ENCODE results near the gene TRHDE.

Gene TRHDE

GRCh38 chr12:72330784-72331183, 58.6 kb downstream of the TRHDE start:
- no peak for DNase-seq

GRCh38 chr12:72337382-72337781, 65.2 kb downstream of the TRHDE start:
- DNase-seq, result no peak

DNA sequence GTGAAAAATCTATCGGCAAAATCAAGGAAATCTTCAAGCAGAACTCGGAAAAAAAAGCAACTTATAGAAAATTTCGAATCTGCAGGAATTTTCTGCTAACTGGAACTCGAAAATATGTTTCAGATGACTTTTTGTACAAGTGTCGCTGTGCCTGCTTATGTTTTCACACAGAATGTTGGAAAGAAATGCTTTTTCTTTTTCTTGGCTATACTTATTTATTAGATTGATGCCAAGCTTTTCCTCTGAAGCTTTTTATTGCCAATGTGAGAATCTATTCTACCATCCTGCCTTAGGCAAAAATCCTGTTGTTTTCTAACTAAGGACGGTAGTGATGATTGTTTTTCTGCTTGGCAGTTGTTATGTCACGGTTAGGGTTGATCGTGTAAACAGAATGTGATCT, 65.8 kb downstream of the TRHDE start:
- no peak for DNase-seq

DNA sequence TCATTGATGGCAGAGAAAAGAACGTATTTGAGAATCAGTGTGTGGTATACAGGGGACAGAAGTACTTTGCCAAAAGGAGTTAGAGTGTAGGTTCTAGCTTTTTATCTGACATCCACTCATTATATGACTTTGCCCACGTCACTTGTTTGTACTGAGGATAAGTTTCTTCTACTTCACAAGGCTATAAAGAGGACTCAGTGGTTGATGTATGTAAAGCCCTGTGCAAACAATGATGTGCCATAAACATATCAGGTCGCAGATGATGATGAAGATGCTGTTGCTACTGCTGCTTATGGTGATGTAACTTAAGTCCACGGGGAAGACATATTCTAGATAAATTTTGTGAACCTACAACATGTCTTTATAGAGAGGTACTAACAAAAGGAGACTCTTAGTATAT, 66.3 kb downstream of the TRHDE start:
- DNase-seq, result no peak

GRCh38 chr12:72346363-72346944, 74.3 kb downstream of the TRHDE start:
- no peak for DNase-seq

- DNase-seq, result no peak
Measured at GRCh38 chr12:72349491-72349890, 77.3 kb downstream of the TRHDE start.

DNA sequence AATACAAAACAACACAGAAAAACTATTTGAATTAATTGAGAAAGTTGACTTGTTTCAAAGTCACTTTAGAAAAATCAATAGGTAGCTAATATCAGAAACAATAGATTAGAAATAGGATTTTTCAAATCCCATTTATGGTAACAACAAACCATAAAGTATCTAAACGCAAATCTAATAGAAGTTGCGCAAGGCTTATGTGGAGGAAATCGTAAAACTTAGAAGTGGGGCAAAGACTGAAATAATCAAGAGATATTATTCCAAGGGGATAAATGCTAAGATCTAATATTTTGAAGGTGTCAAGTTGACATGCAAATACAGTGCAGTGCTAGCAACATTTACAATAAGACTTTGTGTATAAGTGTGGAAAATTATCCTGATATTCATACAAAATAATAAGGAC, 87.2 kb downstream of the TRHDE start:
- no peak for DNase-seq

- no peak for DNase-seq
Measured at GRCh38 chr12:72365151-72365550, 93.0 kb downstream of the TRHDE start.

DNA sequence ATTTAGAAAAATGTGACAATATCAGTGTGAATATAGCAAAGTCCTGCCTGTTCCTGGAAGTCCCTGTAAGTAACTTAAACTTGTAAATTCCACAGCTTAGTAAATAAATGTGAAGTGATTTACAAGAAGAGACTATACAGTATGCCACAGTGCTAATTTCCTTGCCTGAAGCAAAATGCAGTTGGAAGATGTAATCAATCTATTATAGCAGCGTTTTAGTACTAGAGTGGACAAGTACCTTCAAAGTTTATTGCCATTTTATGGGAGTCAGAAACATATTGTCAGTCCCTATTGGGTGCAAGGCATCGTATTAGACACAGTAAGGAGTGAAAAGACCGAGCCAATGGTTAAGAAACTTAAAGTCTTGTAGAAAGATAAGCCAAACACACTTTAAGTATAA, 94.1 kb downstream of the TRHDE start:
- DNase-seq, result no peak

DNA sequence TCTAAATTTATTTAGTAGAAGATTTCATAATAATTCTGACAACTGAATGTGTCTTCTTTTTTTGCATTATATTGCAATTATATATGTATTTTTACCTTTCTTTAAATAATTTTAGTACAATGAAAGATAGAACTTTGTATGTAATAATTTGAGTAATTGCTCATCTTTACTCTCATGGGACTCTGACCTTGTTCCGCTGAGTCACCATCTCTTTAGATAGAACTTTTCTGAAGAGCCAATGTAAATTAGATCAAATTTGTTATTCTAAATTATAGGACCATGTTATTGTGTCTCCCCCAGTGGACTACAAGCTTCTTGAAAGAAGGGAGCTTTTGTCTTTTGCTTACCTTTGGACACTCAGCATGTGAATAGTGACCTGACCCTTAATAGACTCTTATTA, 96.1 kb downstream of the TRHDE start:
- no peak for DNase-seq

GRCh38 chr12:72368719-72369422, 96.7 kb downstream of the TRHDE start:
- no peak for DNase-seq

DNA sequence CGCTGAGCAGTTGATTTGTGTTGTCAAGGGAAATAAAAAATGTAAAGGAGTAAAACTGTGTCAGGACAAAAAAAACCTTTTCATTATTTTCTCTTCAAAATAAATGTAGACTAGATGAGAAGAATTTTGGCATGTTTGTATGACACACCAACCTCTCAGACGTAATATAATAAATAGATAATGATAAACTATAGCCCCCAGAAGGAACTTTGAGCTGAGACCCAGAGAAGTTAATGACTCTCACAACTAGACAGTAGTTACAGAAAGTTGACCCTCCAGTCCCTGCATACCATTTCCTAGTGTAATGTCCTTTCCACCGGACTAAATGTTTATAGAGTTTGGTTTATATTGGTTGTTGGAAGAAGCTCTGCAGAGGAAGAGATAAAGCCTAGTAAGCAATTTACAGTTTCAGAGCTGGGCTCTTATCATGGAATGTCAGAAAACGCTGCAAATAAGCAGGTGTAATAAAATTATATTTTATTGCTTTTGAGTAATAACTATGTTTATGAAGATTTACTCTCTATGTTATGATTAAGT, 97.3 kb downstream of the TRHDE start:
- DNase-seq, result no peak

- no peak for DNase-seq
Measured at GRCh38 chr12:72380441-72380840, 108.3 kb downstream of the TRHDE start.

DNA sequence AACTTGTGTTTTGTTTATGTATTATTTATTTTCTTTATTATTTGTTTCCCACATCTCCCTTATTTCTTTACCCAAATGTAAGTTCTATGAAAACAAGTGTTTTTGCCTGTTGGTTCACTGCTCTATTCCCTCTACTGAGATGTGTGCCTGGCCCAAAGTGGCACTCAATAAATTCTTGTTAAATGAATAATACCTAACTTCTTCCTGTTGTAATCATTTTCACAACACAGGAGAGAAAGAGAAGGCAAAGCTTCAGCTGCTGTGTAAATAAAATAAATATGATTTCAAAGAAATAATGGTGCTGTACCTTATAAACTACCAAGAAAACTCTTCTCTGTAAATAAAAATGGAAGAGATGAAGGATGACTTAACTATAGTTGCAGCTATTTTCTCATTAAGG, 116.2 kb downstream of the TRHDE start:
- DNase-seq, result no peak

DNA sequence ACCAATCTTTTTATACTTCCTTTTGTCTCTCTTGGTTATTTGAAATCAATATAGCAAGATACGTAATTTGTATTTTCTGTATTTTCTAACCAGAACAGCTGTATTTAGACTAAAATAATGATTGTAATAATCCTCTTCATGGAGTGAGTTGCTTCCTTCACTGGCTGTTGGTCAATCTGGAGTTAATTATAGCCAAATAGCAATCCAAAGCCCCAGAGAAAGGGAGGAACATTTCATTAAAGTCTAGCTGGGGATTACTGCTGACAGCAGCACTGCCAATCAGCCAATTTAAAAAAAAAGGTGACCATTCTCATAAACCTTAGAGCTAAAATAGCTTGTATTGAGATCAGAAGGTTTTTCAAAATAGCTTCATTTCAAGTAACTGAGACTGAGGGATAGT, 118.0 kb downstream of the TRHDE start:
- no peak for DNase-seq

- DNase-seq, result no peak
Measured at GRCh38 chr12:72406111-72406510, 133.9 kb downstream of the TRHDE start.

DNA sequence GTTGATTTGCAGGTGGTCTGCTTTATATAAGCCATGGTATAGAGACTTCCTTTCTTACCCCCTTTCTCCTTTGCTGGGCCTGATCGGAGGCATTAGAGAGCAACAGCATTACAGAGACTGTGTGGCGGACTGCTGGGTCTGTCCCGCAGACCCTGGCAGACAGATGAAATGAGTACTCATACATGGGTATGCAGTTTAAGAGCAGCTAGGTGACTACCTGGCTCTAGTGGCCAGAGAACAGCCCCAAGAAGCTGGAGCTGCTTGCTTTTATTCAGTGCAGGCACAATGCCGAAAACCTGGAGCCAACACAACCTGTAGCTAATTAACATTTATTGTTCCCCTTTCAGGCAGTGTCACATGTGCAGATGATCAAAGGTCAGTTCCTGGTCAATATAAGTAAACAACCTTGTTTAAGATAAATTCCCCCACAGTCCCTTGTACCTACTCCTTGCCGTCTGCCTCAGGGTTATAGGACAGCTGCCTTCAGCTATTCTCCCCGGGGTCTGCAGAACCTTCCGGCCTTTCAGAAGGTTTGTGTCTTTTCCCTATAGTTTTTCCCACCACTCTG, 160.0 kb downstream of the TRHDE start:
- DNase-seq, result no peak

- DNase-seq, result no peak
Measured at GRCh38 chr12:72433298-72433697, 161.1 kb downstream of the TRHDE start.

- DNase-seq, result no peak
Measured at GRCh38 chr12:72434999-72435398, 162.8 kb downstream of the TRHDE start.

GRCh38 chr12:72442217-72442616, 170.0 kb downstream of the TRHDE start:
- no peak for DNase-seq

DNA sequence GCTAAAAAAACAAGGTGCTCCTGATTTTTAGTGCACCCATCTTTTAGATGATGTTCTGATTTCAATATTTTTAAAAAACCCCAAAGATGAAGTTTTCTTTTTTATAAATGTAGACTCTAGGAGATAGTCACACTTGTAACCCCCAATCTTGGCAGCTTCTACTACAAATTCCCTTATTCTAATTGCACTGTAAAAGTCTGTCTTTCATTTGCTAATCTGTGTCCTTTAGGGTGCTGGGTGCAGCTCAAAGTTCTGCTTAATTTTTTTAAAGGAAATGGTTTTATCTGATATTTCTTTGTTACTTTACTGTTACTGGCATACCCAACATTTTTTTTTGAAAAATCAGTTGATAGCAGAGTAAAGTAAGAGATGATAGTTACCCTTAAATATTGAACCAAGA, 172.0 kb downstream of the TRHDE start:
- no peak for DNase-seq

DNA sequence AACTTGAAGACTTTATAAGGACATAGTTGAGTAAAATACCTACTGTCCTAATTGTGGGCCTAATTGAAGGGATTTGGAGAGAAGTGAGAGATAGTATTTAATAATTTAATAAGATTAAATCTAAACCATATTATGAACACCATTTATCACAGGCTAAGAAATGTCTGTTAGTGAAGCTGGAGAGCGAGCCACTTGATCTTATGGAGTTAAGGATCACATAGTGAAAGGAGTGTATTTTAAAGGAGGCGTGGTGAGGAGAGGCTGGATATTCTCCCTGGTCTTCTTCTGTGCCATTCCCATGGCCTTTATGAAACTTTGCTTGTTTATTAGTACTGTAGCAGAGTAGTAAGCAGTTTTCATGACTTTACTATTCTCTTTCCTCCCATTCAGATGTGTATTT, 172.4 kb downstream of the TRHDE start:
- no peak for DNase-seq

DNA sequence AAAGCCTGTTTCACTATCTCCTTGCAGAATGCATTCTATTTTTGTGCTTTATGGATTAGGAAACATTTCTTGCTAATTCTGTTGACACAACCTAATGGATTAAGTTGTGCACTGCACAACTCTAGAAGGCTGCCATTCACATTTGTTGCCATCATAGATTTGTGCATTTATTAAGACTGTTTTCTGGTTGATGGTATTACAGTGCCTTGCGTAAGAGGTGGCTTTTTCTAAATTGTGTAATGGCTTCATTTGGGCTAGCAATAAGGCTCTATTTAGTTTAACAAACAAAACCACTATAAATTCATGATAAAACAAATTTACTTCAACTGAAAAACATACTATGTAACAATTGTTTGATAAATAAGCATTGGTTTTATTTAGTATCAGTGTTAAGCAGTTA, 175.9 kb downstream of the TRHDE start:
- DNase-seq, result no peak

- DNase-seq, result no peak
Measured at GRCh38 chr12:72448805-72449204, 176.6 kb downstream of the TRHDE start.

DNA sequence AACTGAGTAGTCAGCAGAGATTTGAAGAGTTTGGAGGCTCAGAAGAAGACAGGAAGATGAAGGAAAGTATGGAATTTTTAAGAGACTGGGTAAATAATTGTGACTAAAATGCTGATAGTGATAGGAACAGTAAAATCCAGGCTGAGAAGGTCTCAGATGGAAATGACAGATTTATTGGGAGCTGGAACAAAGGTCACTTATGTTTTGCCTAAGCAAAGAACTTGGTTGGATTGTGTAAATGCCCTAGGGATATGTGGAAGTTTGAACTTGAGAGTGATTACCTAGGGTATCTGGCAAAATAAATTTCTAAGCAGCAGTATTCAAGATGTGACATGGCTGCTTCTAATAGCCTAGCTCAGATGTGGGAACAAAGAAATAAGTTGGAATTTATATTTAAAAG, 180.9 kb downstream of the TRHDE start:
- no peak for DNase-seq
